Forelimb muscle (tissue), 1 donor: Measurements from ENCODE around the gene CLCF1. TPM values are rescaled to one million over a fixed set of nuclear protein-coding genes. Genes with fewer than 3 reads are reported as not detected.
A peak's percentile ranks its signal among the peaks of the same experiment; 100 is the strongest.

Experiments used
- DNase-seq: peaks from one replicate; pipeline ENCODE4 v3.0.0-alpha.2; 2013; ENCODE audit warnings: low read depth
- polyA plus RNA-seq: library from polyadenylated mRNA; unstranded; fragments of 120-200 nt; gene quantifications from one replicate; pipeline ENCODE4 v1.2.1, GENCODE V29; 2013; ENCODE audit not compliant: insufficient read length

The CLCF1 gene
- polyA plus RNA-seq, 1 donor = 3.6 TPM

DNA sequence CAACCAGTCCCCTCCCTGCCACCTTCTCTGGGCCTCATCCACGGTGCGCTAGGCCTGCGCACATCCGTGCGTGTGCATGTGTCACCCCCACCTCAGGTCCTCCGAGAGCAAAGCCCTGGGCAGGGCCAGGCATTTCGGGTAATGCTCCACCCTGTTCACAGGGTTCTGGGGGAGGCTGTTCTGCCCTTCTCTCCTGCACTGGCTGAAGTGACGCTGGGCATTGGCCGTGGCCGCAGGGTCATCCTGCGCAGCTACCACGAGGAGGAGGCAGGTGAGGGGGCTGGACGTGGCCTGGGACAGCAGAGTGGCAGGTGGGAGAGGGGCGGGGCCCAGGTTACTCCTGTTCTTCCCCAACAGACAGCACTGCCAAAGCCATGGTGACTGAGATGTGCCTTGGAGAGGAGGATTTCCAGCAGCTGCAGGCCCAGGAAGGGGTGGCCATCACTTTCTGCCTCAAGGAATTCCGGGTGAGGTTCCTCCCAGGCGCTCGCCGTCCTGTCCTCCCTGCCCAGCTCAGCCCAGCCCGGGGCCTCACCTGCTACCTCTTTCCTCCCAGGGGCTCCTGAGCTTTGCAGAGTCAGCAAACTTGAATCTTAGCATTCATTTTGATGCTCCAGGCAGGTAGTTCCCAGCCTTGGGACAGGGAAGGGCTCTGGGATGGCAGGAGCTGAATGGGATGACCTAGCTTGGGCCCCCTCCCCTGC, 22.3 kb upstream of the CLCF1 start:
- no peak for DNase-seq

- no peak for DNase-seq
Measured at GRCh38 chr11:67393990-67394389, 20.6 kb upstream of the CLCF1 start.

GRCh38 chr11:67393437-67393836, 20.0 kb upstream of the CLCF1 start:
- no peak for DNase-seq

DNA sequence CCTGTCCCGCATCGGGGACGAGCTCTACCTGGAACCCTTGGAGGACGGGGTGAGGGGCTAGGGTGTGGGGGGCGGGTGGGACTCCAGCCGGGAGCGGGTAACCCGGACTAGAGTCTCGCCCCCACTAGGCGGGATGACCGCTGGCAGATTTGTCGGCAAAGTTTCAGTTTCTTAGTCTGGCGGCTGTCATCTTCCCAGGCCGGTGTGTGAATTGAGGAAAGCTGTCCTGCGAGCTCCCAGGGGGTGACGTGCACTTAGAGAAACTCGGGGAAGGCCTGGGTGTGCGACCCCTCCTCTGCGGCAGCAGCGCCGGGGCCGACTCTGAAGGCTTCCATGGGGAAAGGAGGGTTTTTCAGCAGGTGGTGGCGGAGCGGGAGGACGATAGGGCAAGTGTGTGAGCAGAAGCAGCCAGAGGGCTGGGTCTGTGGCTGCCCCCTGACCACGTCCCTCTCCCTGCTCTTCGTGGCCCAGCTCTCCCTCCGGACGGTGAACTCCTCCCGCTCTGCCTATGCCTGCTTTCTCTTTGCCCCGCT, 18.9 kb upstream of the CLCF1 start:
- no peak for DNase-seq

DNA sequence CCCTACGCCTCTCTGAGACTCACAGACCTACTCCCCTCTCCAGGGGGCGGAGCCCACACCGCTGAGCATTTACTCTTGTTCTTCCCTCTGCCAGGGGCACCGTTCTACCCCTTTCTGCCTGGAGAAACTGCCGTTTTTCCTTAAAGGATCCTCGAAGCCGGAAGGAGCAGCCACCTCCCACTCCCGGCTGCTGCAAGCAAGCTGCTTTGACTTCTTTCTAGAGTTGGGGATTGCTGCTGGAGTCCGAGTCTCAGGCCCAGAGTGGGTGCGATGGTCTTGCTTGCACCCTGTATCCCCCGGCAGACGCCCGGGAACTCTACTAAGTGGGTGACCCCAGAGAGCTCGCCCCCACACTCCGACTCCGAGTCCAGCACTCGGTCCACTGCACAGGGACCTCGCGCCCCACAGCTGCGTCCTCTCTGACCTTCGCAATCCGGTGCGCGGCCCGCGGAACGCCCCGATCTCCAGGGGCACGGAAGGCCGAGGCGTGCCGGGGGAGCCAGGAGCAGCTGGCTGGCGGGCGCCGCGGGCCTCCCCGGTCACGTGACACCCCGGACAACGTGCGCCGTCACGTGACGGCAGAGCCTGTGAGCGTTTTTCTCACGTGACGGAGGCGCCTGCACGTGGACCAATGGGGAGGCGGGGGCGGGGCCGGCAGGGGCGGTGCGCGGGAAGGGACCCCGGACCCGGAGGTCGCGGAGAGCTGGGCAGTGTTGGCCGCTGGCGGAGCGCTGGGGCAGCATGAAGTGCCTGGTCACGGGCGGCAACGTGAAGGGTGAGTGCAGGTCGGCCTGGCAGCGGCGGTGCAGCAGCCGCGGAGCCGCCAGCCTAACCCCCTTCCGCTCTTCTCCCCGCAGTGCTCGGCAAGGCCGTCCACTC, 18.1 kb upstream of the CLCF1 start, which contains the start of gene RAD9A:
RAD9A (plus strand) TSS at position 683 of the 879 bp plus-strand sequence; CDS start at position 742, 59 bp downstream.
- peak; percentile 86 for DNase-seq

- DNase-seq = no peak
Measured at GRCh38 chr11:67390947-67391303, 17.5 kb upstream of the CLCF1 start.

DNA sequence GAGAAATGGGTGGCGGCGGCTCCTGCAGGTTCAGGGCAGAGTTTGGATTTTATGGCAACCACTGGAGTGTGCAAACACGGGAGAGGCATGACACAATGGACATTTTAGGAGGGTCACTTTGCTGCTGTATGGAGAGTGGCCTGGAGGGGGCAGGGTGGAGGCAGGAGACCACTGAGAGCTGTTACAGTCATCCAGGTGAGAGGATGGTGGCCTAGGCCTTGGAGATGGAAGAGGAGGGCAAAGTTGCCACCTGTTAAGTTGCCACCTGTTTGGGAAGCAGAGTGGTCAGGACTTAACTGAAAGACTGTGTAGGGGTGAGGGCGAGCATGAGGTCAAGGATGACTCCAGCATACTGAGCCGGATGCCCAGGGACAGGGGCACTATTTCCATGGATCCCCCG, 16.1 kb upstream of the CLCF1 start:
- no peak for DNase-seq

DNA sequence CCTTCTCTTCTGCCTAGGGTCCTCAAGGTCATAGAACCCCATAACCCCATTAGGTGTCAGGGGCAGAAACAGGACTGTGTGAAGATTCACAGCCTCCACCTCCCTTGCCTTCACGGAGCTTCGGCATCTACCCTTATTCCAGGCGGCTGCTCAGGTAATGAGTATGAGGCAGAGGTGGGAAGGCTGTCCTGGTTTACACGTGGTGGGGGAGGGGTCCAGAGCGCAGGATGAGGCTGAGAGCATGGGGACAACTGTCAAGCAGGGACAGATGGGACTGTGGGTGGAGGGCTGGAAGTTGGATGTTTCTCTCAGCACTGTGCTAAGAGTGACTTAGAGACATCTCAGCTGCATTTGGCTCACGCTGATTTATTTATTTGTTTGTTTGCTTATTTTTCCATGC, 14.1 kb upstream of the CLCF1 start:
- no peak for DNase-seq

- DNase-seq = no peak
Measured at GRCh38 chr11:67387069-67387468, 13.7 kb upstream of the CLCF1 start.

DNA sequence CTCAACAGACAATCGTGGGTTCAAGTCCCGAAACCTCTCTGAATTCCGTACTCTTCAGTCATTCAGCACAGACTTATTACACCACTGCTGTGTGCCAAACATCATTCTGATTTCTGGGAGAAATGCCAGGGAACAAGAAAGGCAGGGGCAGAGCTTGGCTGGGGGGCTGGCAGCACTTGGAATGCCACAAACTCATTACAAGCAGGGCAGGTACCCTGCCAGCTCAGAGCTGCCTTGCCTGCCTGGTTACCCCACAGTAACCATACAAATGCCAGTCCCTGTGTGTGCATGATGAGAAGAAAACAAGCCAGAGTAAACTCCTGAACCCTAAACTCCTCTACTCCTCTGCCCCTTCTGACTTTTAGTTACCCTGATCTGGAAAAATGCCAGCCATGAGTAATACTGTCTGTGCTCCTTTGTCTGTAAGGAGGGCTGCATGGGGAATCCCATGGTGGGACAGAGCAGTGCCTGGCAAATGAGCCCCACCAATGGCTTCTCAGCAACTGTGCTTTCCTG, 11.5 kb upstream of the CLCF1 start:
- DNase-seq = no peak

GRCh38 chr11:67382276-67383136, 9.1 kb upstream of the CLCF1 start:
- DNase-seq = no peak

DNA sequence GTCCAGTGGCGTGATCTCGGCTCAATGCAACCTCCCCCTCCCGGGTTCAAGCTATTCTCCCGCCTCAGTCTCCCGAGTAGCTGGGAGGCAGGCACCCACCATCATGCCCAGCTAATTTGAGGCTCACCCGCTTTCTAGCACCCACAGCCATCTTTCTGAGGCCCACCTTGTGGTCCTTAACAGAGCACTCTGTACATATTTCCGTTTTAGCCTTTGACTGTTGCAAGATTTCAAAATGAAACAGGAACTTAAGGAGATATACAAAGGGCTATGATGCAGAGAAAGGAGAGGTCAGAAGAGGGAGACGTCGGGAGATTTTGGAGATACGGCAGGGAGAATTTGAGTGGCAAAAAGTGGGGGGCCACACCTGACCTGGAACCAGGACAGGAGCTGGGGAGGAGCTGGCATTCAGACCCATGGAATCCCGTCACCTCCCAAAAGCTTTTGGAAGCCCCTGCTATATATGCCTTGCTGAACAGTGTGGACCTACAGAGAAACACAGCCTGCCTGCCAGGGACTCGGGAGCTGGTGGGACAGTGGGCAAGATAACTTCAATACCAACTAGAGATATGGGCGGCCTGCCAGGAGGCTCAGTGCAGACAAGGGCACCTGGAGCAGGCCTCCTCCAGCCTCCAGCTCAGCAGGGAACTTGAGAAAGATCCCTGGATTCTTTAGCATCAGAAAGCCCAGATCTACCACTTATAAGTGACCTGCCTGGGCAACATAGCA, 8.0 kb upstream of the CLCF1 start:
- DNase-seq = no peak

- DNase-seq = no peak
Measured at GRCh38 chr11:67379061-67380058, 6.0 kb upstream of the CLCF1 start.

DNA sequence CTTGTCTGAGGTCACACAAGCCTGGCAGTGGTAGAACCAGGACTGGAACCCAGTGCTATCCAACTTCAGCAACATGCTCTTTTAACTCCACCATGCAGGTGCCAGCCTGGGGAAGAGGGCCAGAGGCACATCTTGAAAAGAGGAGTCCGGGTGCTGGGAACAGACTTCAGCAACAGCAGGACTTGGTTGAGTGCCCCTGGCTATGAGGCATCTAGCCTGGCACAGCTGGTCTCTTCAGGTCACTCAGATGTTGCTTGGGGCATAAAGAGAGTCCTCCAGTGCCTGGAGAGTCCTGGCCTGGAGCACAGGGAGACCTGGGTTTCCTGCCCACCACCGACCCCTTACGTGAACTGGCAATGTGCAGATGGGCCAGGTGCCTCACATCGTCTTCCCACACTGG, 5.1 kb upstream of the CLCF1 start:
- no peak for DNase-seq

GRCh38 chr11:67376873-67377808, 3.7 kb upstream of the CLCF1 start:
- no peak for DNase-seq

- no peak for DNase-seq
Measured at GRCh38 chr11:67376063-67376820, 2.8 kb upstream of the CLCF1 start.

- no peak for DNase-seq
Measured at GRCh38 chr11:67375320-67376055, 2.1 kb upstream of the CLCF1 start.
